ENCODE data around the gene CHAC1.

GRCh38 chr15:40952901-40953712, at the start of gene CHAC1:
- TF ChIP-seq CTCF (IDR thresholded peaks at IDR 0.05; ENCODE audit: low read length) (no peak), EZH2 (IDR thresholded peaks at IDR 0.05; ENCODE audit: borderline replicate concordance, low read length) (no peak)
